ENCODE measurements around the gene EXOC6.

EXOC6 gene

GRCh38 chr10:92880917-92881316 is 32.6 kb downstream of the EXOC6 start:
- peak; percentile 54 for DNase-seq

GRCh38 chr10:92886334-92886961 is 38.1 kb downstream of the EXOC6 start:
- no peak for DNase-seq

GRCh38 chr10:92890471-92890870 is 42.2 kb downstream of the EXOC6 start:
- peak; percentile 36 for DNase-seq

GRCh38 chr10:92891885-92892690 is 43.8 kb downstream of the EXOC6 start:
- no peak for DNase-seq

- DNase-seq: no peak
These were observed 44.4 kb downstream of the EXOC6 start for GRCh38 chr10:92892691-92893054.

GRCh38 chr10:92894081-92894655 is 45.8 kb downstream of the EXOC6 start:
- DNase-seq: no peak

- DNase-seq: no peak
These were observed 49.6 kb downstream of the EXOC6 start for GRCh38 chr10:92897916-92898315.

- DNase-seq: no peak
These were observed 53.5 kb downstream of the EXOC6 start for GRCh38 chr10:92901819-92902251.

GRCh38 chr10:92903633-92904032 is 55.3 kb downstream of the EXOC6 start:
- DNase-seq: no peak

- no peak for DNase-seq
These were observed 59.0 kb downstream of the EXOC6 start for GRCh38 chr10:92907280-92907679.

- peak; percentile 64 for DNase-seq
These were observed 64.3 kb downstream of the EXOC6 start for GRCh38 chr10:92912631-92913030.

GRCh38 chr10:92913973-92914372 is 65.7 kb downstream of the EXOC6 start:
- no peak for DNase-seq

GRCh38 chr10:92914478-92915325 is 66.4 kb downstream of the EXOC6 start:
- peak; percentile 87 for DNase-seq

GRCh38 chr10:92915892-92916291 is 67.6 kb downstream of the EXOC6 start:
- no peak for DNase-seq

- DNase-seq: no peak
These were observed 68.1 kb downstream of the EXOC6 start for GRCh38 chr10:92916433-92916832.

- DNase-seq: no peak
These were observed 70.3 kb downstream of the EXOC6 start for GRCh38 chr10:92918603-92919002.

GRCh38 chr10:92920866-92921265 is 72.5 kb downstream of the EXOC6 start:
- DNase-seq: no peak

- no peak for DNase-seq
These were observed 75.1 kb downstream of the EXOC6 start for GRCh38 chr10:92923416-92923815.

GRCh38 chr10:92929896-92930295 is 81.6 kb downstream of the EXOC6 start:
- no peak for DNase-seq

- no peak for DNase-seq
These were observed 83.3 kb downstream of the EXOC6 start for GRCh38 chr10:92931597-92931996.

GRCh38 chr10:92937876-92938275 is 89.6 kb downstream of the EXOC6 start:
- no peak for DNase-seq

GRCh38 chr10:92938841-92939240 is 90.5 kb downstream of the EXOC6 start:
- peak; percentile 26 for DNase-seq

- DNase-seq: no peak
These were observed 93.9 kb downstream of the EXOC6 start for GRCh38 chr10:92942226-92942625.
